HepG2 (cell line): ENCODE results near the gene CASP4. TPM values are rescaled to one million over a fixed set of nuclear protein-coding genes. Genes with fewer than 3 reads are reported as not detected.

Experiments used
- ATAC-seq: fragments of 200-7000 bp; cut with Tn5 transposase; 3 replicates; pipeline ENCODE4 v1.9.1; 2020; ENCODE audit warnings: mild to moderate bottlenecking, moderate library complexity
- BruUV-seq: library from RNA; stranded (reverse); fragments of 400-500 nt; replicated peaks from 2 replicates; lab custom pipeline; 2021; lab: Mats Ljungman, UMichigan
- CTCF ChIA-PET: fragments of 300-600 bp; formaldehyde crosslinking; extraction: SDS; loops from one replicate; lab custom pipeline; 2021; ENCODE audit warnings: low total read pairs, inconsistent platforms, low intra/inter-chr PET ratio; lab: Yijun Ruan, JAX
- POLR2A ChIA-PET: fragments of 350-600 bp; sonication (Branson Sonifier 250); formaldehyde crosslinking; loops from one replicate; lab custom pipeline; 2020; ENCODE audit warnings: antibody characterized with exemption, inconsistent platforms; lab: Yijun Ruan, JAX
- DNase-seq: peaks from one replicate; pipeline ENCODE4 v3.0.0-alpha.2; 2015; ENCODE audit warnings: low spot score
- FAIRE-seq: peaks from 3 replicates; lab custom pipeline; 2011; peaks lifted over from hg19 to GRCh38; lab: Jason Lieb, UNC
- H2AFZ ChIP-seq: one replicate; pipeline ENCODE4 v1.6.1; 2011; ENCODE audit warnings: low read length, inconsistent platforms
- H3K27ac ChIP-seq: fragments of 300-600 bp; 3 replicates; pipeline ENCODE4 v1.8.0; 2011; ENCODE audit warnings: mixed run types, mild to moderate bottlenecking, mixed read lengths, low read length, inconsistent platforms; ENCODE audit not compliant: insufficient read depth; ENCODE audit errors: extremely low read length
- H3K27me3 ChIP-seq, 2 experiments: fragments of 200-600 bp in 1 of 2; 2 replicates in 1 of 2; 3 replicates in 1 of 2; pipeline versions ENCODE4 v1.6.0 to v1.8.0; 2011; ENCODE audit warnings: low read length in 2 of 2, mild to moderate bottlenecking in 2 of 2, moderate library complexity in 2 of 2, inconsistent platforms in 1 of 2; ENCODE audit not compliant: insufficient read depth in 2 of 2, control insufficient read depth in 1 of 2
- H3K36me3 ChIP-seq, 2 experiments: fragments of 200-600 bp in 1 of 2; replicated peaks in 1 of 2; 2 replicates in 1 of 2; 3 replicates in 1 of 2; pipeline versions ENCODE4 v1.5.1 to v1.8.0; 2011; ENCODE audit warnings: low read length in 2 of 2, inconsistent platforms in 1 of 2; ENCODE audit not compliant: insufficient read depth in 2 of 2, control insufficient read depth in 1 of 2
- H3K4me1 ChIP-seq: 2 replicates; pipeline ENCODE4 v1.5.1; 2012; ENCODE audit warnings: low read length, inconsistent platforms; ENCODE audit not compliant: insufficient read depth
- H3K4me2 ChIP-seq: 2 replicates; pipeline ENCODE4 v1.6.0; 2011; ENCODE audit warnings: low read depth, low read length, inconsistent platforms
- H3K4me3 ChIP-seq, 3 experiments: fragments of 200-600 bp in 1 of 3; sonication (generic), shearing (Covaris generic) in 1 of 3; replicated peaks in 1 of 3; 2 replicates each; pipeline ENCODE4 v1.5.1; 2011 to 2016; ENCODE audit warnings: low read length in 3 of 3, inconsistent platforms in 2 of 3, low read depth in 2 of 3, mild to moderate bottlenecking in 2 of 3, control low read depth in 1 of 3, mixed read lengths in 1 of 3; ENCODE audit not compliant: insufficient read depth in 1 of 3
- H3K79me2 ChIP-seq: one replicate; pipeline ENCODE4 v1.6.1; 2011; ENCODE audit warnings: low read length, inconsistent platforms; ENCODE audit not compliant: insufficient read depth
- H3K9ac ChIP-seq: 2 replicates; pipeline ENCODE4 v1.6.0; 2011; ENCODE audit warnings: mild to moderate bottlenecking, low read depth, low read length, inconsistent platforms; ENCODE audit not compliant: insufficient read depth
- H3K9me3 ChIP-seq: 2 replicates; pipeline ENCODE4 v1.5.1; 2012; ENCODE audit warnings: mild to moderate bottlenecking, low read length
- H4K20me1 ChIP-seq: 2 replicates; pipeline ENCODE4 v1.6.0; 2011; ENCODE audit warnings: inconsistent platforms, mild to moderate bottlenecking, low read length, moderate library complexity; ENCODE audit not compliant: insufficient read depth
- CEBPG ChIP-seq: IDR thresholded peaks from 2 replicates; pipeline ENCODE4 v1.6.1; 2016
- GPN1 ChIP-seq: sonication (generic); formaldehyde crosslinking; IDR thresholded peaks from 2 replicates; pipeline ENCODE4 v1.5.1; 2020; ENCODE audit warnings: missing genetic modification reagents, borderline replicate concordance
- HMG20A ChIP-seq: IDR thresholded peaks from 2 replicates; pipeline ENCODE4 v1.6.1; 2016; ENCODE audit warnings: borderline replicate concordance
- HNF4A ChIP-seq: sonication (generic); formaldehyde crosslinking; IDR thresholded peaks from 2 replicates; pipeline ENCODE4 v1.4.0; 2020; ENCODE audit warnings: missing genetic modification reagents
- KLF16 ChIP-seq, 2 experiments: sonication (generic) in 1 of 2; formaldehyde crosslinking in 1 of 2; IDR thresholded peaks; 2 replicates each; pipeline versions ENCODE4 v1.6.1 to v1.8.0; 2016 to 2023; ENCODE audit warnings: missing genetic modification reagents in 2 of 2, missing compliant biosample characterization in 1 of 2
- RXRB ChIP-seq: IDR thresholded peaks from 2 replicates; pipeline ENCODE4 v1.6.1; 2016; ENCODE audit warnings: borderline replicate concordance, missing genetic modification reagents, missing compliant biosample characterization
- SOX13 ChIP-seq, 3 experiments: fragments of 450-650 bp in 1 of 3; sonication (generic) in 1 of 3; formaldehyde crosslinking in 1 of 3; IDR thresholded peaks in 2 of 3; conservative IDR thresholded peaks in 1 of 3; 2 replicates each; pipeline versions ENCODE4 v1.5.0 to v1.6.1; 2016 to 2020; ENCODE audit warnings: antibody characterized with exemption in 1 of 3, mild to moderate bottlenecking in 1 of 3, missing compliant biosample characterization in 1 of 3, missing genetic modification reagents in 1 of 3, moderate library complexity in 1 of 3
- ZNF33B ChIP-seq: sonication (generic); formaldehyde crosslinking; IDR thresholded peaks from 2 replicates; pipeline ENCODE4 v1.5.1; 2020; ENCODE audit warnings: mild to moderate bottlenecking, missing genetic modification reagents
- ZNF530 ChIP-seq: sonication (generic); formaldehyde crosslinking; IDR thresholded peaks from 2 replicates; pipeline ENCODE4 v1.5.0; 2020; ENCODE audit warnings: low read depth, mild to moderate bottlenecking, missing genetic modification reagents
- ZNF615 ChIP-seq: sonication (generic); formaldehyde crosslinking; IDR thresholded peaks from 2 replicates; pipeline ENCODE4 v1.5.0; 2020; ENCODE audit warnings: mild to moderate bottlenecking, missing genetic modification reagents, borderline replicate concordance
- ZNF616 ChIP-seq: sonication (generic); formaldehyde crosslinking; IDR thresholded peaks from 2 replicates; pipeline ENCODE4 v1.5.0; 2020; ENCODE audit warnings: low read depth, mild to moderate bottlenecking, missing genetic modification reagents
- WGBS: methylation state at CpG from one replicate; pipeline ENCODE4 v1.1.6; 2017; ENCODE audit warnings: low lambda C conversion rate; 5-methylcytosine and 5-hydroxymethylcytosine counted together
- in situ Hi-C: cut with HindIII; loops from 2 replicates; pipeline ENCODE4 v1.10.0; 2017; ENCODE audit warnings: low pct_unique_long_range_greater_than_20kb; ENCODE audit not compliant: extremely low pct_ligation_motif_present
- intact Hi-C: fragments of 100-400 bp; cut with micrococcal nuclease; formaldehyde crosslinking; loops from one replicate; pipeline ENCODE4 v1.10.0; 2022; ENCODE audit not compliant: unreplicated experiment
- polyA plus RNA-seq, 8 experiments: library from polyadenylated mRNA; depleted of rRNA in 3 of 8; stranded (reverse) in 7 of 8; unstranded in 1 of 8; fragments of >200 nt; fragmentation: Illumina TruSeq in 4 of 8; extraction: Trizol in 4 of 8; gene quantifications; 2 replicates each; pipeline versions ENCODE4 v1.2.1 to v1.2.3, GENCODE V29; 2011 to 2016; ENCODE audit warnings: low read depth in 4 of 8, missing spikeins in 1 of 8, mixed read lengths in 1 of 8; ENCODE audit not compliant: insufficient read depth in 1 of 8
- total RNA-seq, 5 experiments: library from RNA; depleted of rRNA; stranded (reverse); fragments of >200 nt; fragmentation: Illumina TruSeq; extraction: Trizol; gene quantifications; 2 replicates each; pipeline ENCODE4 v1.2.3, GENCODE V29; 2016; ENCODE audit warnings: low read depth in 1 of 5
- TF ChIP-seq, protein P1 (sequence below): IDR thresholded peaks from 2 replicates; pipeline ENCODE4 v1.4.0; 2020; ENCODE audit warnings: mild to moderate bottlenecking, missing genetic modification reagents
- TF ChIP-seq, protein P2 (sequence below): sonication (generic); formaldehyde crosslinking; IDR thresholded peaks from 2 replicates; pipeline ENCODE4 v1.5.0; 2020; ENCODE audit warnings: mild to moderate bottlenecking, missing genetic modification reagents, borderline replicate concordance

CASP4 gene
- total and polyA plus RNA-seq, 2 of the 13 experiments (the other 11 are each of a cell fraction or from before 2014, with no cell fraction given) = 56.4 to 69.8 TPM

- ATAC-seq (no peak), DNase-seq (peak; percentile 12), FAIRE-seq (no peak)
- H3K9ac ChIP-seq = no peak overlapping the region
- H2AFZ ChIP-seq = no peak overlapping the region
- H3K36me3 ChIP-seq = no peaks in the 10 kb centered on the region
- no peaks in the 10 kb centered on the region for H3K4me1 ChIP-seq
- no TSS peak for BruUV-seq
- POLR2A ChIA-PET = interaction anchor here (1.7 kb wide), 1 partner anchor 16 kb away, joined by 4 read pairs; no protein-coding TSS in a partner anchor
- no peak overlapping the region for H3K27ac ChIP-seq
- no peak overlapping the region for H3K4me3 ChIP-seq
- no peaks in the 10 kb centered on the region for H3K9me3 ChIP-seq
- intact Hi-C loops (no loop called here), in situ Hi-C loops (no loop called here)
- H3K27me3 ChIP-seq = no peaks in the 10 kb centered on the region
- H3K4me2 ChIP-seq = no peak overlapping the region
- no peaks in the 10 kb centered on the region for H4K20me1 ChIP-seq
- no peaks in the 10 kb centered on the region for H3K79me2 ChIP-seq
- CTCF ChIA-PET = no interaction called here
- 4% methylated on average over 3 of the region's 3 CpGs for WGBS
- TF ChIP-seq, protein P1, sequence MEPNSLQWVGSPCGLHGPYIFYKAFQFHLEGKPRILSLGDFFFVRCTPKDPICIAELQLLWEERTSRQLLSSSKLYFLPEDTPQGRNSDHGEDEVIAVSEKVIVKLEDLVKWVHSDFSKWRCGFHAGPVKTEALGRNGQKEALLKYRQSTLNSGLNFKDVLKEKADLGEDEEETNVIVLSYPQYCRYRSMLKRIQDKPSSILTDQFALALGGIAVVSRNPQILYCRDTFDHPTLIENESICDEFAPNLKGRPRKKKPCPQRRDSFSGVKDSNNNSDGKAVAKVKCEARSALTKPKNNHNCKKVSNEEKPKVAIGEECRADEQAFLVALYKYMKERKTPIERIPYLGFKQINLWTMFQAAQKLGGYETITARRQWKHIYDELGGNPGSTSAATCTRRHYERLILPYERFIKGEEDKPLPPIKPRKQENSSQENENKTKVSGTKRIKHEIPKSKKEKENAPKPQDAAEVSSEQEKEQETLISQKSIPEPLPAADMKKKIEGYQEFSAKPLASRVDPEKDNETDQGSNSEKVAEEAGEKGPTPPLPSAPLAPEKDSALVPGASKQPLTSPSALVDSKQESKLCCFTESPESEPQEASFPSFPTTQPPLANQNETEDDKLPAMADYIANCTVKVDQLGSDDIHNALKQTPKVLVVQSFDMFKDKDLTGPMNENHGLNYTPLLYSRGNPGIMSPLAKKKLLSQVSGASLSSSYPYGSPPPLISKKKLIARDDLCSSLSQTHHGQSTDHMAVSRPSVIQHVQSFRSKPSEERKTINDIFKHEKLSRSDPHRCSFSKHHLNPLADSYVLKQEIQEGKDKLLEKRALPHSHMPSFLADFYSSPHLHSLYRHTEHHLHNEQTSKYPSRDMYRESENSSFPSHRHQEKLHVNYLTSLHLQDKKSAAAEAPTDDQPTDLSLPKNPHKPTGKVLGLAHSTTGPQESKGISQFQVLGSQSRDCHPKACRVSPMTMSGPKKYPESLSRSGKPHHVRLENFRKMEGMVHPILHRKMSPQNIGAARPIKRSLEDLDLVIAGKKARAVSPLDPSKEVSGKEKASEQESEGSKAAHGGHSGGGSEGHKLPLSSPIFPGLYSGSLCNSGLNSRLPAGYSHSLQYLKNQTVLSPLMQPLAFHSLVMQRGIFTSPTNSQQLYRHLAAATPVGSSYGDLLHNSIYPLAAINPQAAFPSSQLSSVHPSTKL (CRISPR knock-in tag) = peak; percentile 40
- TF ChIP-seq, protein P2, sequence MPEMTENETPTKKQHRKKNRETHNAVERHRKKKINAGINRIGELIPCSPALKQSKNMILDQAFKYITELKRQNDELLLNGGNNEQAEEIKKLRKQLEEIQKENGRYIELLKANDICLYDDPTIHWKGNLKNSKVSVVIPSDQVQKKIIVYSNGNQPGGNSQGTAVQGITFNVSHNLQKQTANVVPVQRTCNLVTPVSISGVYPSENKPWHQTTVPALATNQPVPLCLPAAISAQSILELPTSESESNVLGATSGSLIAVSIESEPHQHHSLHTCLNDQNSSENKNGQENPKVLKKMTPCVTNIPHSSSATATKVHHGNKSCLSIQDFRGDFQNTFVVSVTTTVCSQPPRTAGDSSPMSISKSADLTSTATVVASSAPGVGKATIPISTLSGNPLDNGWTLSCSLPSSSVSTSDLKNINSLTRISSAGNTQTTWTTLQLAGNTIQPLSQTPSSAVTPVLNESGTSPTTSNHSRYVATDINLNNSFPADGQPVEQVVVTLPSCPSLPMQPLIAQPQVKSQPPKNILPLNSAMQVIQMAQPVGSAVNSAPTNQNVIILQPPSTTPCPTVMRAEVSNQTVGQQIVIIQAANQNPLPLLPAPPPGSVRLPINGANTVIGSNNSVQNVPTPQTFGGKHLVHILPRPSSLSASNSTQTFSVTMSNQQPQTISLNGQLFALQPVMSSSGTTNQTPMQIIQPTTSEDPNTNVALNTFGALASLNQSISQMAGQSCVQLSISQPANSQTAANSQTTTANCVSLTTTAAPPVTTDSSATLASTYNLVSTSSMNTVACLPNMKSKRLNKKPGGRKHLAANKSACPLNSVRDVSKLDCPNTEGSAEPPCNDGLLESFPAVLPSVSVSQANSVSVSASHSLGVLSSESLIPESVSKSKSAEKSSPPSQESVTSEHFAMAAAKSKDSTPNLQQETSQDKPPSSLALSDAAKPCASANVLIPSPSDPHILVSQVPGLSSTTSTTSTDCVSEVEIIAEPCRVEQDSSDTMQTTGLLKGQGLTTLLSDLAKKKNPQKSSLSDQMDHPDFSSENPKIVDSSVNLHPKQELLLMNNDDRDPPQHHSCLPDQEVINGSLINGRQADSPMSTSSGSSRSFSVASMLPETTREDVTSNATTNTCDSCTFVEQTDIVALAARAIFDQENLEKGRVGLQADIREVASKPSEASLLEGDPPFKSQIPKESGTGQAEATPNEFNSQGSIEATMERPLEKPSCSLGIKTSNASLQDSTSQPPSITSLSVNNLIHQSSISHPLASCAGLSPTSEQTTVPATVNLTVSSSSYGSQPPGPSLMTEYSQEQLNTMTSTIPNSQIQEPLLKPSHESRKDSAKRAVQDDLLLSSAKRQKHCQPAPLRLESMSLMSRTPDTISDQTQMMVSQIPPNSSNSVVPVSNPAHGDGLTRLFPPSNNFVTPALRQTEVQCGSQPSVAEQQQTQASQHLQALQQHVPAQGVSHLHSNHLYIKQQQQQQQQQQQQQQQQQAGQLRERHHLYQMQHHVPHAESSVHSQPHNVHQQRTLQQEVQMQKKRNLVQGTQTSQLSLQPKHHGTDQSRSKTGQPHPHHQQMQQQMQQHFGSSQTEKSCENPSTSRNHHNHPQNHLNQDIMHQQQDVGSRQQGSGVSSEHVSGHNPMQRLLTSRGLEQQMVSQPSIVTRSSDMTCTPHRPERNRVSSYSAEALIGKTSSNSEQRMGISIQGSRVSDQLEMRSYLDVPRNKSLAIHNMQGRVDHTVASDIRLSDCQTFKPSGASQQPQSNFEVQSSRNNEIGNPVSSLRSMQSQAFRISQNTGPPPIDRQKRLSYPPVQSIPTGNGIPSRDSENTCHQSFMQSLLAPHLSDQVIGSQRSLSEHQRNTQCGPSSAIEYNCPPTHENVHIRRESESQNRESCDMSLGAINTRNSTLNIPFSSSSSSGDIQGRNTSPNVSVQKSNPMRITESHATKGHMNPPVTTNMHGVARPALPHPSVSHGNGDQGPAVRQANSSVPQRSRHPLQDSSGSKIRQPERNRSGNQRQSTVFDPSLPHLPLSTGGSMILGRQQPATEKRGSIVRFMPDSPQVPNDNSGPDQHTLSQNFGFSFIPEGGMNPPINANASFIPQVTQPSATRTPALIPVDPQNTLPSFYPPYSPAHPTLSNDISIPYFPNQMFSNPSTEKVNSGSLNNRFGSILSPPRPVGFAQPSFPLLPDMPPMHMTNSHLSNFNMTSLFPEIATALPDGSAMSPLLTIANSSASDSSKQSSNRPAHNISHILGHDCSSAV (CRISPR knock-in tag) = no peak
- TF ChIP-seq ZNF33B (CRISPR knock-in tag) (no peak), HMG20A (CRISPR knock-in tag) (0 out of 2 replicates have a peak, but pooled peaks have one; percentile 13), ZNF615 (CRISPR knock-in tag) (no peak), CEBPG (CRISPR knock-in tag) (peak; percentile 68), ZNF530 (CRISPR knock-in tag) (no peak), KLF16 (CRISPR knock-in tag; IDR thresholded peaks at IDR 0.05) (no peak), RXRB (0 out of 2 replicates have a peak, but pooled peaks have one; percentile 14), ZNF616 (CRISPR knock-in tag) (no peak), SOX13 (IDR thresholded peaks at IDR 0.05) (no peak), SOX13 (CRISPR knock-in tag; conservative IDR thresholded peaks at IDR 0.05 in 1 of 2, IDR thresholded peaks at IDR 0.05 in 1 of 2) (peak in 1 of 2 experiments; percentile 7; a peak in 1 of 4 replicates), HNF4A (CRISPR knock-in tag) (peak; percentile 74), GPN1 (no peak)
Observed at GRCh38 chr11:104984808-104985207, 16.4 kb upstream of the CASP4 start.
